ENCODE measurements around the gene EEF2.
"Not testable (repeated sequence)": the region's sequence is repeated elsewhere in the genome, so short reads cannot be mapped to it uniquely, and the experiment has no call there.

The EEF2 gene

GRCh38 chr19:3968556-3969434, 16.5 kb downstream of the EEF2 start:
- no peak for DNase-seq

- not testable (repeated sequence) for DNase-seq
These were observed 17.3 kb downstream of the EEF2 start for GRCh38 chr19:3967983-3968382.

GRCh38 chr19:3966051-3967017, 18.9 kb downstream of the EEF2 start:
- no peak for DNase-seq

GRCh38 chr19:3964256-3965194, 20.7 kb downstream of the EEF2 start:
- no peak for DNase-seq

- no peak for DNase-seq
These were observed 21.6 kb downstream of the EEF2 start for GRCh38 chr19:3963458-3964255.

GRCh38 chr19:3961007-3961406, 24.3 kb downstream of the EEF2 start:
- no peak for DNase-seq

GRCh38 chr19:3959766-3960131, 25.5 kb downstream of the EEF2 start:
- DNase-seq, result no peak

- no peak for DNase-seq
These were observed 26.2 kb downstream of the EEF2 start for GRCh38 chr19:3958836-3959765.

- DNase-seq, result no peak
These were observed 29.6 kb downstream of the EEF2 start for GRCh38 chr19:3955688-3956087.

GRCh38 chr19:3955276-3955675, 30.0 kb downstream of the EEF2 start:
- not testable (repeated sequence) for DNase-seq

GRCh38 chr19:3954107-3954506, 31.2 kb downstream of the EEF2 start:
- no peak for DNase-seq

- DNase-seq, result not testable (repeated sequence)
These were observed 32.4 kb downstream of the EEF2 start for GRCh38 chr19:3952755-3953276.

- DNase-seq, result no peak
These were observed 34.1 kb downstream of the EEF2 start for GRCh38 chr19:3950871-3951861.

- no peak for DNase-seq
These were observed 35.0 kb downstream of the EEF2 start for GRCh38 chr19:3949997-3950859.

- DNase-seq, result no peak
These were observed 36.0 kb downstream of the EEF2 start for GRCh38 chr19:3949294-3949693.

GRCh38 chr19:3947316-3947933, 37.8 kb downstream of the EEF2 start:
- not testable (repeated sequence) for DNase-seq

GRCh38 chr19:3945838-3946237, 39.4 kb downstream of the EEF2 start:
- no peak for DNase-seq
